ENCODE measurements around the gene BBC3. TPM values are rescaled to one million over a fixed set of nuclear protein-coding genes. Genes with fewer than 3 reads are reported as not detected.

Gene BBC3
- total and polyA plus RNA-seq, 2 experiments from 2014 or later: 23.4 to 31.9 TPM

- TF ChIP-seq ZNF462 (CRISPR knock-in tag; IDR thresholded peaks at IDR 0.05): no peak
- no peak for TF ChIP-seq EZH2 (IDR thresholded peaks at IDR 0.05; ENCODE audit: low read depth, unreplicated experiment)
- TF ChIP-seq JUNB (IDR thresholded peaks at IDR 0.05; ENCODE audit: unreplicated experiment): no peak
These were observed 1.9 kb downstream of the BBC3 start (continued) for GRCh38 chr19:47228937-47229675.

GRCh38 chr19:47228168-47228936 lies 2.6 kb downstream of the BBC3 start:
- Histone ChIP-seq H3K4me1 (ENCODE audit: insufficient read depth) (peaks cover 39% of the 10 kb centered on the region), H3K4me3 (peak overlapping the region; percentile 96), H3K36me3 (ENCODE audit: insufficient read depth) (no peaks in the 10 kb centered on the region; the same call in 1 of the 2 replicates), H4K20me1 (replicated peaks; ENCODE audit: insufficient read depth) (no peaks in the 10 kb centered on the region; the same call in 1 of the 2 replicates), H2AFZ (no peak overlapping the region), H3K79me2 (replicated peaks; ENCODE audit: insufficient read depth) (peaks cover 40% of the 10 kb centered on the region), H3K27me3 (ENCODE audit: insufficient read depth) (peaks cover 11% of the 10 kb centered on the region), H3K27ac (ENCODE audit: low read depth) (peak overlapping the region; percentile 99), H3F3A (replicated peaks; ENCODE audit: low read depth) (peaks cover 30% of the 10 kb centered on the region), H3K4me2 (peak overlapping the region; percentile 95), H3K9me2 (ENCODE audit: insufficient read depth) (no peaks in the 10 kb centered on the region)
- H3K27me3 Mint-ChIP-seq (ENCODE audit: insufficient read depth, low read depth, poor library complexity): peaks cover 24% of the 10 kb centered on the region
- H3K27ac Mint-ChIP-seq: no peak overlapping the region
- no peak overlapping the region; the same call in 2 of the 3 replicates for H3K4me3 Mint-ChIP-seq
- peaks cover 2% of the 10 kb centered on the region; the same call in 1 of the 3 replicates for H3K9me3 Mint-ChIP-seq
- H3K36me3 Mint-ChIP-seq (ENCODE audit: low read depth): peaks cover 16% of the 10 kb centered on the region
- ATAC-seq (peak; percentile 7), DNase-seq (ENCODE audit: low spot score) (peak; percentile 67)
- H3K4me1 Mint-ChIP-seq: peaks cover 23% of the 10 kb centered on the region
- TF ChIP-seq CTCF (conservative IDR thresholded peaks at IDR 0.05; ENCODE audit: low read depth in 2 of 2) (no peak), EZH2 (IDR thresholded peaks at IDR 0.05; ENCODE audit: low read depth, unreplicated experiment) (no peak), REST (IDR thresholded peaks at IDR 0.05; ENCODE audit: unreplicated experiment) (no peak), CREB1 (CRISPR knock-in tag; IDR thresholded peaks at IDR 0.05; ENCODE audit: low read depth) (no peak), STAT1 (IDR thresholded peaks at IDR 0.05; ENCODE audit: unreplicated experiment) (no peak), ZNF114 (CRISPR knock-in tag; IDR thresholded peaks at IDR 0.05) (no peak)

Data from GM23338 (cell line).